ENCODE results near the gene ZNF624. TPM values are rescaled to one million over a fixed set of nuclear protein-coding genes. Genes with fewer than 3 reads are reported as not detected.

Gene ZNF624
- total RNA-seq, 3 donors from 2014 or later: 3.5 to 10.0 (median 3.6) TPM

DNA sequence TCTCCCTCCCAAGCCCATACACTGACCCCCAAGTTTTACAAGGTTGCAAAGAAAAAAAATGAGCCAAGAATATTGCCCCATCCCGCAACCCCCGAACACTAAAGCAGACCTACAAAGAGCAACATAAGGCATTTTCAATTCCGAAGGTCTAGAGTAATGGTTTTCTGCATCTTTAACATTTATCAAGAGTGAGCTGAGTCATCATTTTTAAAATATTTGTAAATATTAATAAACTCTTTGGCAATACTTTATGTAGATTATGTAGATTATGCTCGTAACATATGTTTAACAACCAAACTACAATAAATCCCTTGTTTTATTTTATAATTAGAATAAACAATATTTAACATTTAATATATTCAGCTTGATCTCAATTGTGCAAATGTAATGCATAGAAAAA is 1.4 kb downstream of the ZNF624 start:
- H3K4me3 ChIP-seq: no peak overlapping the region
- TF ChIP-seq, protein P1, sequence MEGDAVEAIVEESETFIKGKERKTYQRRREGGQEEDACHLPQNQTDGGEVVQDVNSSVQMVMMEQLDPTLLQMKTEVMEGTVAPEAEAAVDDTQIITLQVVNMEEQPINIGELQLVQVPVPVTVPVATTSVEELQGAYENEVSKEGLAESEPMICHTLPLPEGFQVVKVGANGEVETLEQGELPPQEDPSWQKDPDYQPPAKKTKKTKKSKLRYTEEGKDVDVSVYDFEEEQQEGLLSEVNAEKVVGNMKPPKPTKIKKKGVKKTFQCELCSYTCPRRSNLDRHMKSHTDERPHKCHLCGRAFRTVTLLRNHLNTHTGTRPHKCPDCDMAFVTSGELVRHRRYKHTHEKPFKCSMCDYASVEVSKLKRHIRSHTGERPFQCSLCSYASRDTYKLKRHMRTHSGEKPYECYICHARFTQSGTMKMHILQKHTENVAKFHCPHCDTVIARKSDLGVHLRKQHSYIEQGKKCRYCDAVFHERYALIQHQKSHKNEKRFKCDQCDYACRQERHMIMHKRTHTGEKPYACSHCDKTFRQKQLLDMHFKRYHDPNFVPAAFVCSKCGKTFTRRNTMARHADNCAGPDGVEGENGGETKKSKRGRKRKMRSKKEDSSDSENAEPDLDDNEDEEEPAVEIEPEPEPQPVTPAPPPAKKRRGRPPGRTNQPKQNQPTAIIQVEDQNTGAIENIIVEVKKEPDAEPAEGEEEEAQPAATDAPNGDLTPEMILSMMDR (IDR thresholded peaks at IDR 0.05): no peak
- TF ChIP-seq POLR2A (IDR thresholded peaks at IDR 0.05) (no peak), POLR2AphosphoS5 (IDR thresholded peaks at IDR 0.05) (no peak)
- peak overlapping the region in 1 of 2 donors; percentile 92 for H3K27ac ChIP-seq
- H3K4me1 ChIP-seq: peaks cover 0 to 7% of the 10 kb centered on the region in 2 donors
- DNase-seq (ENCODE audit: low spot score in 2 of 2): no peak
- intact Hi-C loops (cut with DNase I; ENCODE audit: low total_unique reads): no loop called here
- H3K9me3 ChIP-seq: no peaks in the 10 kb centered on the region
- H3K27me3 ChIP-seq: no peaks in the 10 kb centered on the region
- H3K36me3 ChIP-seq: no peaks in the 10 kb centered on the region

DNA sequence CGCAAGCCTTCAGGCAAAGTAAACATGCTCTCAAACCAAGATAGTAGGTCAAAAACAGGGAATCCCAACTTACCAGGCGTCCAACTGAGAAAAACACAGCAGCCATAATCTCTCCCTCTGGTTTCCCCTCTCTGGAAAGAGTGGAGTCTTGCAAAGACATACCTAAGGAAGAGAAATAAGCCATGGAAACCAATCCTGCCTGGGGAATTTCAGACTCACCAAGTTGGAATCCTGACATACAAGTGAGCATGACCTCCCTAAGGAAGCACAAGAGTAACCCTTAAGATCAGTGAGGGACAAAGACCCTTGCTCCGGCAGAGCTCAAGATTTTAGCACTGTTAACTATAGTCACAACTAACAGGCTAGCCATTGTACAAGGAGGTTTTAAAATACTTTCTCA is 4.1 kb downstream of the ZNF624 start:
- no peak for TF ChIP-seq POLR2A (IDR thresholded peaks at IDR 0.05)
- no peak for TF ChIP-seq POLR2AphosphoS5 (IDR thresholded peaks at IDR 0.05)
- TF ChIP-seq, protein P1 (IDR thresholded peaks at IDR 0.05): no peak
- intact Hi-C loops (cut with DNase I; ENCODE audit: low total_unique reads): no loop called here

DNA sequence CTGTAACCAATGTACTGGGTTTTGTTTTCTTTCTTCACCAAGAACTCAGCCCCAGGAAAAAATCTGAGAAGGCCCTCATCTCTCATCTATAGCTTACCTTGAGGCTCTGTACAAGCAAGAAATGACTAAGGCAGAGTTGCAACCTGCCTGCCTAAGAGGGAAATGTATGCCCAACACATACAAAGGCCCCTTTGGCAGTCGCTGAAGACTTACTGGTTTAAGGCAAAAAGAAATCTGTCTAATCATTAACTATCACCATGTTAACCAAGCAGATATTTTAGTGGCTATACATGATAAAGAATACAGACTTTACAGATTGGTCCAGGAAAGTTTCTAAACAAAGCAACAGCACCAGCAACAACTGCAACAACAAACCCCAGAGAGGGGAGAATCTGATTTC is 14.2 kb downstream of the ZNF624 start:
- Histone ChIP-seq H3K27me3 (no peaks in the 10 kb centered on the region), H3K4me1 (no peaks in the 10 kb centered on the region), H3K4me3 (no peak overlapping the region), H3K9me3 (no peaks in the 10 kb centered on the region), H3K27ac (no peak overlapping the region), H3K36me3 (no peaks in the 10 kb centered on the region)
- intact Hi-C loops (cut with DNase I; ENCODE audit: low total_unique reads): no loop called here
- no peak for TF ChIP-seq POLR2AphosphoS5 (IDR thresholded peaks at IDR 0.05)
- TF ChIP-seq, protein P1 (IDR thresholded peaks at IDR 0.05): no peak
- TF ChIP-seq POLR2A (IDR thresholded peaks at IDR 0.05): no peak
- DNase-seq (ENCODE audit: low spot score in 2 of 2): no peak

More for the DNA sequence above, 4.1 kb downstream of the ZNF624 start:
- H3K27me3 ChIP-seq: no peaks in the 10 kb centered on the region
- DNase-seq (ENCODE audit: low spot score in 2 of 2): no peak
- peaks cover 0 to 7% of the 10 kb centered on the region in 2 donors for H3K4me1 ChIP-seq
- H3K9me3 ChIP-seq: no peaks in the 10 kb centered on the region
- H3K27ac ChIP-seq: no peak overlapping the region
- no peak overlapping the region for H3K4me3 ChIP-seq
- no peaks in the 10 kb centered on the region for H3K36me3 ChIP-seq

DNA sequence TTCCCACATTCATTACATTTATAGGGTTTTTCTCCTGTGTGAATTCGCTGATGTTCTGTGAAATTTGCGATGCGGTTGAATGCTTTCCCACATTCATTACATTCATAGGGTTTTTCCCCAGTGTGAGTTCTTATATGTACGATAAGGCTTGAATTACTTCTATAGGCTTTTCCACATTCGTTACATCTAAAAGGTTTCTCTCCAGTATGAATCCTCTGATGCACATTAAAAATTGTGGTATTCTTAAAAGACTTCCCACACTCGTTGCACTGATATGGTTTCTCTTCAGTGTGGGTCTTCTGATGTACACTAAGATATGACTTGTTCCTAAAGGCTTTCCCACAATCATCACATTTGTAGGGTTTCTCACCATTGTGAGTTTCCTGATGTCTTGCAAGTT is 30.4 kb downstream of the ZNF624 start:
- Histone ChIP-seq H3K4me1 (no peaks in the 10 kb centered on the region), H3K4me3 (no peak overlapping the region), H3K27me3 (no peaks in the 10 kb centered on the region), H3K9me3 (peaks cover 59 to 62% of the 10 kb centered on the region in 2 donors), H3K36me3 (peaks cover 11% of the 10 kb centered on the region), H3K27ac (no peak overlapping the region)
- intact Hi-C loops (cut with DNase I; ENCODE audit: low total_unique reads): no loop called here
- TF ChIP-seq POLR2A (IDR thresholded peaks at IDR 0.05): no peak
- TF ChIP-seq, protein P1 (IDR thresholded peaks at IDR 0.05): no peak
- TF ChIP-seq POLR2AphosphoS5 (IDR thresholded peaks at IDR 0.05): no peak
- no peak for DNase-seq (ENCODE audit: low spot score in 2 of 2)

DNA sequence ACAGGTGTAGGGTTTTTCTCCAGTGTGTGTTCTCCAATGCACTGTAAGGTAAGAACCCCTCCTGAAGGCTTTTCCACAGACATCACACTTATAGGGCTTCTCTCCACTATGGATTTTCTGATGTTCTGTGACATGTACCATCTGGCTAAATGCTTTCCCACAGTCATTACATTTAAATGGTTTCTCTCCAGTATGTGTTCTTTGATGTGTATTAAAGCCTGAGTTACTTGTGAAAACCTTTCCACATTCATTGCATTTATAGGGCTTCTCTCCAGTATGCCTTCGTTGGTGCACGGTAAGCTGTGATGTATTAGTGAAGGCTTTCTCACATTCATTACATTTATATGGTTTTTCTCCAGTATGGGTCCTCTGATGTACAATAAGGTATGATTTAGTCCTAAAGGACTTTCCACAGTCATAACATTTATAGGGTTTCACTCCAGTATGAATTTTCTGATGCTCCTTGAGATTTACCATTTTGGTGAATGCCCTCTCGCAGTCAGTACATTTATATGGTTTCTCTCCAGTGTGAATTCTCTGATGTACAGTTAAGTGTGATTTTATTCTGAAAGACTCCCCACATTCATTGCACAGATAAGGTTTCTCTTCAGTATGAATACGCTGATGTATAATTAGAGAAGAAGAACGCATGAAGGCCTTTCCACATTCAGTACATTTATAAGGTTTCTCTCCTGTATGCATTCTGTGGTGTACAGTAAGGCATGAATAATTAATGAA is 30.9 kb downstream of the ZNF624 start:
- Histone ChIP-seq H3K36me3 (peaks cover 11% of the 10 kb centered on the region), H3K4me1 (no peaks in the 10 kb centered on the region), H3K4me3 (no peak overlapping the region), H3K27me3 (no peaks in the 10 kb centered on the region), H3K9me3 (peaks cover 63 to 64% of the 10 kb centered on the region in 2 donors), H3K27ac (no peak overlapping the region)
- intact Hi-C loops (cut with DNase I; ENCODE audit: low total_unique reads): no loop called here
- no peak for TF ChIP-seq POLR2AphosphoS5 (IDR thresholded peaks at IDR 0.05)
- no peak for TF ChIP-seq POLR2A (IDR thresholded peaks at IDR 0.05)
- TF ChIP-seq, protein P1 (IDR thresholded peaks at IDR 0.05): no peak
- no peak for DNase-seq (ENCODE audit: low spot score in 2 of 2)

Measured in breast epithelium (tissue), 4 donors.